ENCODE measurements around the gene MACROD2.

Gene MACROD2

DNA sequence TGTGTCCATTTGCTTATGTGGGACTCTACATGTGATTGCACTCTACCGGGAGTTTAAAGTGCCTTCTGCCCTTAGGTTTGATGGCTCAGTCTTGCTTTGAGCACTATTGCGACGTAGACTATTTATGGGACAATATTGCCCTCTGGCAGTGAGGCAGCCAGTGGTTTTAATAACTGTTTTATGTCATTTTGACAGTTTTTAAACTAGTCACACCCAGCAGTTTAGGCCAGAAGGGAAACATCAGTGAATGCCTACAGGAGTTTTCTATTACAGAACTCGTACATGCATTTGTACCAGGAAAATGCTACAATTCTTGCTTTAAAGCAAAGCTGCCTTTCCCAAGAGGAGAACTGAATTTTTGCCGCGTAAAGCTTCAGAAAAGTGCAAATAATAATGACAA is 1764.3 kb downstream of the MACROD2 start:
- no peaks in the 10 kb centered on the region for H3K36me3 ChIP-seq (ENCODE audit: control insufficient read depth in 2 of 2, insufficient read depth in 1 of 2, low read length in 2 of 2)
- CTCF ChIA-PET, result interaction anchor here (0.7 kb wide), 1 partner anchor 246 kb away, joined by 3 read pairs; no protein-coding TSS in a partner anchor
- no peaks in the 10 kb centered on the region for H3K4me1 ChIP-seq (ENCODE audit: control insufficient read depth, insufficient read depth, low read length)
- POLR2A ChIA-PET, result no interaction called here
- H3K4me3 ChIP-seq (ENCODE audit: low read depth, low read length), result no peak overlapping the region
- no peak for TF ChIP-seq ZNF792 (tag by site-specific recombination; IDR thresholded peaks at IDR 0.05)
- TF ChIP-seq KLF1 (tag by site-specific recombination; IDR thresholded peaks at IDR 0.05), result no peak
- TF ChIP-seq, protein P1, sequence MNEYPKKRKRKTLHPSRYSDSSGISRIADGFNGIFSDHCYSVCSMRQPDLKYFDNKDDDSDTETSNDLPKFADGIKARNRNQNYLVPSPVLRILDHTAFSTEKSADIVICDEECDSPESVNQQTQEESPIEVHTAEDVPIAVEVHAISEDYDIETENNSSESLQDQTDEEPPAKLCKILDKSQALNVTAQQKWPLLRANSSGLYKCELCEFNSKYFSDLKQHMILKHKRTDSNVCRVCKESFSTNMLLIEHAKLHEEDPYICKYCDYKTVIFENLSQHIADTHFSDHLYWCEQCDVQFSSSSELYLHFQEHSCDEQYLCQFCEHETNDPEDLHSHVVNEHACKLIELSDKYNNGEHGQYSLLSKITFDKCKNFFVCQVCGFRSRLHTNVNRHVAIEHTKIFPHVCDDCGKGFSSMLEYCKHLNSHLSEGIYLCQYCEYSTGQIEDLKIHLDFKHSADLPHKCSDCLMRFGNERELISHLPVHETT (tag by site-specific recombination; IDR thresholded peaks at IDR 0.05), result no peak
- TF ChIP-seq ZNF596 (tag by site-specific recombination; IDR thresholded peaks at IDR 0.05), result no peak
- H3K9me3 ChIP-seq (ENCODE audit: control insufficient read depth, insufficient read depth, low read depth, low read length), result no peaks in the 10 kb centered on the region
- no peak overlapping the region for H3K27ac ChIP-seq (ENCODE audit: extremely low read depth, low read depth, low read length)

DNA sequence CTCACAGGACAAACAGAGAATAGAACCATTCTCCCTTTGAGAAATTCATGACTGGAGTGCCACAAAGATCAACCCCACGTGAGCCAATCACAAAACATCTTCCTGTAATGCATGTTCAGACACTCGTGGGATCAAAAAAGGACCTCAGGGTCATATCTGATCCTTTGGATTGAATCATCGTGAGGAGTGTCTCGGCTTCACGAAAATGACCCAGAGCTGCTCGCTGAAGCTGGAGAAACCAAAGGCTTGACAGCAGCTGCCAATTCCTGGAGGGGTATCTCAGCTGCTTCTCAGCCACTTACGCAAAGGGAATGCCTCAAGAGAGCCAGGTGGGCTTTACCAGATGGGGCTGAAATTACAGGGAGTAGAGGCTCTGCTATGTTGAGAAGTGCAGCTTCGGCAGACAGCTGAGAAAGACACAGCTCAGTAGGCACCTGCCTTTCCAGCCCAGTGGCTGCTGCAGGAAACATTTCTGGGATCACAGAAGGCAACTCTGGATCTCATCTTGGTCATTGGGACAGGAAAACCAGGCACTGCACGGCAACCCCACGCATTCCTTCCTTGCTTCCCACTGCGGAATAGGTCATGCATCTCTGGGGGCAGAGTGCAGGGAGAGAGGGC is 1764.8 kb downstream of the MACROD2 start:
- ChIA-PET POLR2A (no interaction called here), CTCF (interaction anchor here (0.7 kb wide), 3 partner anchors 153 to 722 kb away, joined by 3 to 4 read pairs (median 4); no protein-coding TSS in a partner anchor)
- Histone ChIP-seq H3K4me3 (ENCODE audit: low read depth, low read length) (no peak overlapping the region), H3K4me1 (ENCODE audit: control insufficient read depth, insufficient read depth, low read length) (no peaks in the 10 kb centered on the region), H3K36me3 (ENCODE audit: control insufficient read depth in 2 of 2, insufficient read depth in 1 of 2, low read length in 2 of 2) (no peaks in the 10 kb centered on the region), H3K9me3 (ENCODE audit: control insufficient read depth, insufficient read depth, low read depth, low read length) (no peaks in the 10 kb centered on the region), H3K27ac (ENCODE audit: extremely low read depth, low read depth, low read length) (no peak overlapping the region)
- TF ChIP-seq, protein P2, sequence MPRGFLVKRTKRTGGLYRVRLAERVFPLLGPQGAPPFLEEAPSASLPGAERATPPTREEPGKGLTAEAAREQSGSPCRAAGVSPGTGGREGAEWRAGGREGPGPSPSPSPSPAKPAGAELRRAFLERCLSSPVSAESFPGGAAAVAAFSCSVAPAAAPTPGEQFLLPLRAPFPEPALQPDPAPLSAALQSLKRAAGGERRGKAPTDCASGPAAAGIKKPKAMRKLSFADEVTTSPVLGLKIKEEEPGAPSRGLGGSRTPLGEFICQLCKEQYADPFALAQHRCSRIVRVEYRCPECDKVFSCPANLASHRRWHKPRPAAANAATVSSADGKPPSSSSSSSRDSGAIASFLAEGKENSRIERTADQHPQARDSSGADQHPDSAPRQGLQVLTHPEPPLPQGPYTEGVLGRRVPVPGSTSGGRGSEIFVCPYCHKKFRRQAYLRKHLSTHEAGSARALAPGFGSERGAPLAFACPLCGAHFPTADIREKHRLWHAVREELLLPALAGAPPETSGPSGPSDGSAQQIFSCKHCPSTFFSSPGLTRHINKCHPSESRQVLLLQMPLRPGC (tag by site-specific recombination; IDR thresholded peaks at IDR 0.05), result no peak
- no peak for TF ChIP-seq YY1 (tag by site-specific recombination; IDR thresholded peaks at IDR 0.05)
- no peak for TF ChIP-seq SP3 (tag by site-specific recombination; IDR thresholded peaks at IDR 0.05)
- TF ChIP-seq, protein P3, sequence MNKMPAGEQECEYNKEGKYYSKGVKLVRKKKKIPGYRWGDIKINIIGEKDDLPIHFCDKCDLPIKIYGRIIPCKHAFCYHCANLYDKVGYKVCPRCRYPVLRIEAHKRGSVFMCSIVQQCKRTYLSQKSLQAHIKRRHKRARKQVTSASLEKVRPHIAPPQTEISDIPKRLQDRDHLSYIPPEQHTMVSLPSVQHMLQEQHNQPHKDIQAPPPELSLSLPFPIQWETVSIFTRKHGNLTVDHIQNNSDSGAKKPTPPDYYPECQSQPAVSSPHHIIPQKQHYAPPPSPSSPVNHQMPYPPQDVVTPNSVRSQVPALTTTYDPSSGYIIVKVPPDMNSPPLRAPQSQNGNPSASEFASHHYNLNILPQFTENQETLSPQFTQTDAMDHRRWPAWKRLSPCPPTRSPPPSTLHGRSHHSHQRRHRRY (tag by site-specific recombination; IDR thresholded peaks at IDR 0.05), result no peak
- no peak for TF ChIP-seq ZBTB48 (tag by site-specific recombination; IDR thresholded peaks at IDR 0.05)
- TF ChIP-seq, protein P4, sequence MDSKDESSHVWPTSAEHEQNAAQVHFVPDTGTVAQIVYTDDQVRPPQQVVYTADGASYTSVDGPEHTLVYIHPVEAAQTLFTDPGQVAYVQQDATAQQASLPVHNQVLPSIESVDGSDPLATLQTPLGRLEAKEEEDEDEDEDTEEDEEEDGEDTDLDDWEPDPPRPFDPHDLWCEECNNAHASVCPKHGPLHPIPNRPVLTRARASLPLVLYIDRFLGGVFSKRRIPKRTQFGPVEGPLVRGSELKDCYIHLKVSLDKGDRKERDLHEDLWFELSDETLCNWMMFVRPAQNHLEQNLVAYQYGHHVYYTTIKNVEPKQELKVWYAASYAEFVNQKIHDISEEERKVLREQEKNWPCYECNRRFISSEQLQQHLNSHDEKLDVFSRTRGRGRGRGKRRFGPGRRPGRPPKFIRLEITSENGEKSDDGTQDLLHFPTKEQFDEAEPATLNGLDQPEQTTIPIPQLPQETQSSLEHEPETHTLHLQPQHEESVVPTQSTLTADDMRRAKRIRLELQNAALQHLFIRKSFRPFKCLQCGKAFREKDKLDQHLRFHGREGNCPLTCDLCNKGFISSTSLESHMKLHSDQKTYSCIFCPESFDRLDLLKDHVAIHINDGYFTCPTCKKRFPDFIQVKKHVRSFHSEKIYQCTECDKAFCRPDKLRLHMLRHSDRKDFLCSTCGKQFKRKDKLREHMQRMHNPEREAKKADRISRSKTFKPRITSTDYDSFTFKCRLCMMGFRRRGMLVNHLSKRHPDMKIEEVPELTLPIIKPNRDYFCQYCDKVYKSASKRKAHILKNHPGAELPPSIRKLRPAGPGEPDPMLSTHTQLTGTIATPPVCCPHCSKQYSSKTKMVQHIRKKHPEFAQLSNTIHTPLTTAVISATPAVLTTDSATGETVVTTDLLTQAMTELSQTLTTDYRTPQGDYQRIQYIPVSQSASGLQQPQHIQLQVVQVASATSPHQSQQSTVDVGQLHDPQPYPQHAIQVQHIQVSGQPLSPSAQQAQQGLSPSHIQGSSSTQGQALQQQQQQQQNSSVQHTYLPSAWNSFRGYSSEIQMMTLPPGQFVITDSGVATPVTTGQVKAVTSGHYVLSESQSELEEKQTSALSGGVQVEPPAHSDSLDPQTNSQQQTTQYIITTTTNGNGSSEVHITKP (tag by site-specific recombination; IDR thresholded peaks at IDR 0.05), result no peak
- no peak for TF ChIP-seq ZNF37A (tag by site-specific recombination; IDR thresholded peaks at IDR 0.05)
- TF ChIP-seq, protein P5, sequence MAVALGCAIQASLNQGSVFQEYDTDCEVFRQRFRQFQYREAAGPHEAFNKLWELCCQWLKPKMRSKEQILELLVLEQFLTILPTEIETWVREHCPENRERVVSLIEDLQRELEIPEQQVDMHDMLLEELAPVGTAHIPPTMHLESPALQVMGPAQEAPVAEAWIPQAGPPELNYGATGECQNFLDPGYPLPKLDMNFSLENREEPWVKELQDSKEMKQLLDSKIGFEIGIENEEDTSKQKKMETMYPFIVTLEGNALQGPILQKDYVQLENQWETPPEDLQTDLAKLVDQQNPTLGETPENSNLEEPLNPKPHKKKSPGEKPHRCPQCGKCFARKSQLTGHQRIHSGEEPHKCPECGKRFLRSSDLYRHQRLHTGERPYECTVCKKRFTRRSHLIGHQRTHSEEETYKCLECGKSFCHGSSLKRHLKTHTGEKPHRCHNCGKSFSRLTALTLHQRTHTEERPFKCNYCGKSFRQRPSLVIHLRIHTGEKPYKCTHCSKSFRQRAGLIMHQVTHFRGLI (tag by site-specific recombination; IDR thresholded peaks at IDR 0.05), result no peak
- TF ChIP-seq ZNF416 (tag by site-specific recombination; IDR thresholded peaks at IDR 0.05), result no peak
- TF ChIP-seq, protein P6, sequence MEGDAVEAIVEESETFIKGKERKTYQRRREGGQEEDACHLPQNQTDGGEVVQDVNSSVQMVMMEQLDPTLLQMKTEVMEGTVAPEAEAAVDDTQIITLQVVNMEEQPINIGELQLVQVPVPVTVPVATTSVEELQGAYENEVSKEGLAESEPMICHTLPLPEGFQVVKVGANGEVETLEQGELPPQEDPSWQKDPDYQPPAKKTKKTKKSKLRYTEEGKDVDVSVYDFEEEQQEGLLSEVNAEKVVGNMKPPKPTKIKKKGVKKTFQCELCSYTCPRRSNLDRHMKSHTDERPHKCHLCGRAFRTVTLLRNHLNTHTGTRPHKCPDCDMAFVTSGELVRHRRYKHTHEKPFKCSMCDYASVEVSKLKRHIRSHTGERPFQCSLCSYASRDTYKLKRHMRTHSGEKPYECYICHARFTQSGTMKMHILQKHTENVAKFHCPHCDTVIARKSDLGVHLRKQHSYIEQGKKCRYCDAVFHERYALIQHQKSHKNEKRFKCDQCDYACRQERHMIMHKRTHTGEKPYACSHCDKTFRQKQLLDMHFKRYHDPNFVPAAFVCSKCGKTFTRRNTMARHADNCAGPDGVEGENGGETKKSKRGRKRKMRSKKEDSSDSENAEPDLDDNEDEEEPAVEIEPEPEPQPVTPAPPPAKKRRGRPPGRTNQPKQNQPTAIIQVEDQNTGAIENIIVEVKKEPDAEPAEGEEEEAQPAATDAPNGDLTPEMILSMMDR (tag by site-specific recombination; IDR thresholded peaks at IDR 0.05), result no peak
- TF ChIP-seq, protein P7, sequence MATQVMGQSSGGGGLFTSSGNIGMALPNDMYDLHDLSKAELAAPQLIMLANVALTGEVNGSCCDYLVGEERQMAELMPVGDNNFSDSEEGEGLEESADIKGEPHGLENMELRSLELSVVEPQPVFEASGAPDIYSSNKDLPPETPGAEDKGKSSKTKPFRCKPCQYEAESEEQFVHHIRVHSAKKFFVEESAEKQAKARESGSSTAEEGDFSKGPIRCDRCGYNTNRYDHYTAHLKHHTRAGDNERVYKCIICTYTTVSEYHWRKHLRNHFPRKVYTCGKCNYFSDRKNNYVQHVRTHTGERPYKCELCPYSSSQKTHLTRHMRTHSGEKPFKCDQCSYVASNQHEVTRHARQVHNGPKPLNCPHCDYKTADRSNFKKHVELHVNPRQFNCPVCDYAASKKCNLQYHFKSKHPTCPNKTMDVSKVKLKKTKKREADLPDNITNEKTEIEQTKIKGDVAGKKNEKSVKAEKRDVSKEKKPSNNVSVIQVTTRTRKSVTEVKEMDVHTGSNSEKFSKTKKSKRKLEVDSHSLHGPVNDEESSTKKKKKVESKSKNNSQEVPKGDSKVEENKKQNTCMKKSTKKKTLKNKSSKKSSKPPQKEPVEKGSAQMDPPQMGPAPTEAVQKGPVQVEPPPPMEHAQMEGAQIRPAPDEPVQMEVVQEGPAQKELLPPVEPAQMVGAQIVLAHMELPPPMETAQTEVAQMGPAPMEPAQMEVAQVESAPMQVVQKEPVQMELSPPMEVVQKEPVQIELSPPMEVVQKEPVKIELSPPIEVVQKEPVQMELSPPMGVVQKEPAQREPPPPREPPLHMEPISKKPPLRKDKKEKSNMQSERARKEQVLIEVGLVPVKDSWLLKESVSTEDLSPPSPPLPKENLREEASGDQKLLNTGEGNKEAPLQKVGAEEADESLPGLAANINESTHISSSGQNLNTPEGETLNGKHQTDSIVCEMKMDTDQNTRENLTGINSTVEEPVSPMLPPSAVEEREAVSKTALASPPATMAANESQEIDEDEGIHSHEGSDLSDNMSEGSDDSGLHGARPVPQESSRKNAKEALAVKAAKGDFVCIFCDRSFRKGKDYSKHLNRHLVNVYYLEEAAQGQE (tag by site-specific recombination; IDR thresholded peaks at IDR 0.05), result no peak
- no peak for TF ChIP-seq ZNF776 (tag by site-specific recombination; IDR thresholded peaks at IDR 0.05; ENCODE audit: borderline replicate concordance)
- TF ChIP-seq ZNF2 (tag by site-specific recombination; IDR thresholded peaks at IDR 0.05), result no peak
- no peak for TF ChIP-seq KLF16 (tag by site-specific recombination; IDR thresholded peaks at IDR 0.05)
- no peak for TF ChIP-seq ZNF560 (tag by site-specific recombination; IDR thresholded peaks at IDR 0.05; ENCODE audit: borderline replicate concordance)
